HG03575 (cell line): ENCODE results near the gene TMCC3.
"Not testable (repeated sequence)": the region's sequence is repeated elsewhere in the genome, so short reads cannot be mapped to it uniquely, and the experiment has no call there.

Experiments
- ATAC-seq: cut with Tn5 transposase; IDR thresholded peaks from one replicate; pipeline ENCODE4 v1.9.1; 2021; ENCODE audit not compliant: unreplicated experiment, insufficient number of reproducible peaks, low FRiP score; ENCODE audit errors: extremely low read depth

TMCC3 gene

GRCh38 chr12:94553875-94554274 is 96.5 kb downstream of the TMCC3 start:
- ATAC-seq: no peak

- ATAC-seq: no peak
Measured at GRCh38 chr12:94553130-94553519, 97.2 kb downstream of the TMCC3 start.

GRCh38 chr12:94551810-94552209 is 98.5 kb downstream of the TMCC3 start:
- ATAC-seq: no peak

- ATAC-seq: no peak
Measured at GRCh38 chr12:94550964-94551363, 99.4 kb downstream of the TMCC3 start.

GRCh38 chr12:94548833-94549232 is 101.5 kb downstream of the TMCC3 start:
- ATAC-seq: not testable (repeated sequence)

- ATAC-seq: no peak
Measured at GRCh38 chr12:94545935-94546771, 104.2 kb downstream of the TMCC3 start.

- no peak for ATAC-seq
Measured at GRCh38 chr12:94544355-94544754, 106.0 kb downstream of the TMCC3 start.

GRCh38 chr12:94538318-94538717 is 112.0 kb downstream of the TMCC3 start:
- ATAC-seq: no peak

GRCh38 chr12:94536040-94536965 is 114.1 kb downstream of the TMCC3 start:
- no peak for ATAC-seq

- no peak for ATAC-seq
Measured at GRCh38 chr12:94535510-94535921, 114.8 kb downstream of the TMCC3 start.

- ATAC-seq: no peak
Measured at GRCh38 chr12:94534774-94535509, 115.4 kb downstream of the TMCC3 start.

- ATAC-seq: no peak
Measured at GRCh38 chr12:94534278-94534677, 116.1 kb downstream of the TMCC3 start.

GRCh38 chr12:94532490-94533422 is 117.6 kb downstream of the TMCC3 start:
- ATAC-seq: no peak

GRCh38 chr12:94531196-94531720 is 119.1 kb downstream of the TMCC3 start:
- ATAC-seq: no peak

- no peak for ATAC-seq
Measured at GRCh38 chr12:94525951-94526350, 124.4 kb downstream of the TMCC3 start.
